H1 (cell line): ENCODE measurements around the gene AATK. TPM values are rescaled to one million over a fixed set of nuclear protein-coding genes. Genes with fewer than 3 reads are reported as not detected.

ENCODE experiments used
- JUND ChIP-seq: IDR thresholded peaks from 2 replicates; pipeline ENCODE4 v1.6.1; 2011; ENCODE audit warnings: mild to moderate bottlenecking, improper control_type of control experiment, low read length
- KDM5A ChIP-seq: fragments of 200-600 bp; IDR thresholded peaks from 2 replicates; pipeline ENCODE4 v1.7.1; 2012; ENCODE audit warnings: mild to moderate bottlenecking, low read length, inconsistent platforms, mixed read lengths
- SP2 ChIP-seq: IDR thresholded peaks from 2 replicates; pipeline ENCODE4 v1.6.1; 2012; ENCODE audit warnings: mild to moderate bottlenecking, low read length, inconsistent platforms
- polyA plus RNA-seq, 7 experiments: library from polyadenylated mRNA; depleted of rRNA in 3 of 7; stranded (reverse) in 5 of 7; unstranded in 2 of 7; fragments of >200 nt in 5 of 7; fragments of 200-250 nt in 2 of 7; gene quantifications; 1 replicate in 5 of 7; 2 replicates in 1 of 7; 4 replicates in 1 of 7; pipeline versions ENCODE4 v1.2.1 to v1.2.3, GENCODE V29; 2011 to 2013; ENCODE audit warnings: missing spikeins in 2 of 7, mixed read lengths in 2 of 7
- total RNA-seq: library from RNA; stranded (reverse); fragmentation: NEBNext Ultra II Directional; extraction: Animal tissue kit (Norgen Biotek cat#: 25700); gene quantifications from 2 replicates; pipeline ENCODE4 v1.2.1, GENCODE V29; 2021
- TF ChIP-seq, protein P1 (sequence below): fragments of 300-600 bp; sonication (generic); IDR thresholded peaks from 2 replicates; pipeline ENCODE4 v1.7.1; 2012; ENCODE audit warnings: low read length, moderate library complexity, mild to moderate bottlenecking, inconsistent platforms; ENCODE audit not compliant: insufficient replicate concordance

Gene AATK
- total and polyA plus RNA-seq, 2 of the 8 experiments (the other 6 are each of a cell fraction or from before 2014, with no cell fraction given), result 1.7 to 3.5 TPM

- TF ChIP-seq, protein P1, sequence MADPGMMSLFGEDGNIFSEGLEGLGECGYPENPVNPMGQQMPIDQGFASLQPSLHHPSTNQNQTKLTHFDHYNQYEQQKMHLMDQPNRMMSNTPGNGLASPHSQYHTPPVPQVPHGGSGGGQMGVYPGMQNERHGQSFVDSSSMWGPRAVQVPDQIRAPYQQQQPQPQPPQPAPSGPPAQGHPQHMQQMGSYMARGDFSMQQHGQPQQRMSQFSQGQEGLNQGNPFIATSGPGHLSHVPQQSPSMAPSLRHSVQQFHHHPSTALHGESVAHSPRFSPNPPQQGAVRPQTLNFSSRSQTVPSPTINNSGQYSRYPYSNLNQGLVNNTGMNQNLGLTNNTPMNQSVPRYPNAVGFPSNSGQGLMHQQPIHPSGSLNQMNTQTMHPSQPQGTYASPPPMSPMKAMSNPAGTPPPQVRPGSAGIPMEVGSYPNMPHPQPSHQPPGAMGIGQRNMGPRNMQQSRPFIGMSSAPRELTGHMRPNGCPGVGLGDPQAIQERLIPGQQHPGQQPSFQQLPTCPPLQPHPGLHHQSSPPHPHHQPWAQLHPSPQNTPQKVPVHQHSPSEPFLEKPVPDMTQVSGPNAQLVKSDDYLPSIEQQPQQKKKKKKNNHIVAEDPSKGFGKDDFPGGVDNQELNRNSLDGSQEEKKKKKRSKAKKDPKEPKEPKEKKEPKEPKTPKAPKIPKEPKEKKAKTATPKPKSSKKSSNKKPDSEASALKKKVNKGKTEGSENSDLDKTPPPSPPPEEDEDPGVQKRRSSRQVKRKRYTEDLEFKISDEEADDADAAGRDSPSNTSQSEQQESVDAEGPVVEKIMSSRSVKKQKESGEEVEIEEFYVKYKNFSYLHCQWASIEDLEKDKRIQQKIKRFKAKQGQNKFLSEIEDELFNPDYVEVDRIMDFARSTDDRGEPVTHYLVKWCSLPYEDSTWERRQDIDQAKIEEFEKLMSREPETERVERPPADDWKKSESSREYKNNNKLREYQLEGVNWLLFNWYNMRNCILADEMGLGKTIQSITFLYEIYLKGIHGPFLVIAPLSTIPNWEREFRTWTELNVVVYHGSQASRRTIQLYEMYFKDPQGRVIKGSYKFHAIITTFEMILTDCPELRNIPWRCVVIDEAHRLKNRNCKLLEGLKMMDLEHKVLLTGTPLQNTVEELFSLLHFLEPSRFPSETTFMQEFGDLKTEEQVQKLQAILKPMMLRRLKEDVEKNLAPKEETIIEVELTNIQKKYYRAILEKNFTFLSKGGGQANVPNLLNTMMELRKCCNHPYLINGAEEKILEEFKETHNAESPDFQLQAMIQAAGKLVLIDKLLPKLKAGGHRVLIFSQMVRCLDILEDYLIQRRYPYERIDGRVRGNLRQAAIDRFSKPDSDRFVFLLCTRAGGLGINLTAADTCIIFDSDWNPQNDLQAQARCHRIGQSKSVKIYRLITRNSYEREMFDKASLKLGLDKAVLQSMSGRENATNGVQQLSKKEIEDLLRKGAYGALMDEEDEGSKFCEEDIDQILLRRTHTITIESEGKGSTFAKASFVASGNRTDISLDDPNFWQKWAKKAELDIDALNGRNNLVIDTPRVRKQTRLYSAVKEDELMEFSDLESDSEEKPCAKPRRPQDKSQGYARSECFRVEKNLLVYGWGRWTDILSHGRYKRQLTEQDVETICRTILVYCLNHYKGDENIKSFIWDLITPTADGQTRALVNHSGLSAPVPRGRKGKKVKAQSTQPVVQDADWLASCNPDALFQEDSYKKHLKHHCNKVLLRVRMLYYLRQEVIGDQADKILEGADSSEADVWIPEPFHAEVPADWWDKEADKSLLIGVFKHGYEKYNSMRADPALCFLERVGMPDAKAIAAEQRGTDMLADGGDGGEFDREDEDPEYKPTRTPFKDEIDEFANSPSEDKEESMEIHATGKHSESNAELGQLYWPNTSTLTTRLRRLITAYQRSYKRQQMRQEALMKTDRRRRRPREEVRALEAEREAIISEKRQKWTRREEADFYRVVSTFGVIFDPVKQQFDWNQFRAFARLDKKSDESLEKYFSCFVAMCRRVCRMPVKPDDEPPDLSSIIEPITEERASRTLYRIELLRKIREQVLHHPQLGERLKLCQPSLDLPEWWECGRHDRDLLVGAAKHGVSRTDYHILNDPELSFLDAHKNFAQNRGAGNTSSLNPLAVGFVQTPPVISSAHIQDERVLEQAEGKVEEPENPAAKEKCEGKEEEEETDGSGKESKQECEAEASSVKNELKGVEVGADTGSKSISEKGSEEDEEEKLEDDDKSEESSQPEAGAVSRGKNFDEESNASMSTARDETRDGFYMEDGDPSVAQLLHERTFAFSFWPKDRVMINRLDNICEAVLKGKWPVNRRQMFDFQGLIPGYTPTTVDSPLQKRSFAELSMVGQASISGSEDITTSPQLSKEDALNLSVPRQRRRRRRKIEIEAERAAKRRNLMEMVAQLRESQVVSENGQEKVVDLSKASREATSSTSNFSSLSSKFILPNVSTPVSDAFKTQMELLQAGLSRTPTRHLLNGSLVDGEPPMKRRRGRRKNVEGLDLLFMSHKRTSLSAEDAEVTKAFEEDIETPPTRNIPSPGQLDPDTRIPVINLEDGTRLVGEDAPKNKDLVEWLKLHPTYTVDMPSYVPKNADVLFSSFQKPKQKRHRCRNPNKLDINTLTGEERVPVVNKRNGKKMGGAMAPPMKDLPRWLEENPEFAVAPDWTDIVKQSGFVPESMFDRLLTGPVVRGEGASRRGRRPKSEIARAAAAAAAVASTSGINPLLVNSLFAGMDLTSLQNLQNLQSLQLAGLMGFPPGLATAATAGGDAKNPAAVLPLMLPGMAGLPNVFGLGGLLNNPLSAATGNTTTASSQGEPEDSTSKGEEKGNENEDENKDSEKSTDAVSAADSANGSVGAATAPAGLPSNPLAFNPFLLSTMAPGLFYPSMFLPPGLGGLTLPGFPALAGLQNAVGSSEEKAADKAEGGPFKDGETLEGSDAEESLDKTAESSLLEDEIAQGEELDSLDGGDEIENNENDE, result no peak
- TF ChIP-seq JUND (no peak), KDM5A (no peak), SP2 (no peak)
Measured at GRCh38 chr17:81110488-81111040, 55.5 kb downstream of the AATK start (continued).
